ENCODE data around the gene NBPF6.
"Not testable (repeated sequence)": the region's sequence is repeated elsewhere in the genome, so short reads cannot be mapped to it uniquely, and the experiment has no call there.

The NBPF6 gene

GRCh38 chr1:108450043-108450442 lies at the start of gene NBPF6:
Gene NBPF6, plus strand, starts transcription at chr1:108450343. Its CDS starts 259 bp downstream, at chr1:108450602.
- not testable (repeated sequence) for DNase-seq (ENCODE audit: extremely low read depth, low read depth); H3K4me3 ChIP-seq (replicated peaks; ENCODE audit: low read depth, low read length)

GRCh38 chr1:108411098-108411833 lies 38.9 kb upstream of the NBPF6 start:
- H3K4me3 ChIP-seq (replicated peaks; ENCODE audit: low read depth, low read length); DNase-seq (ENCODE audit: extremely low read depth, low read depth): not testable (repeated sequence)

- not testable (repeated sequence) for DNase-seq (ENCODE audit: extremely low read depth, low read depth); H3K4me3 ChIP-seq (replicated peaks; ENCODE audit: low read depth, low read length)
Measured at GRCh38 chr1:108420129-108420528, 30.0 kb upstream of the NBPF6 start.

DNA sequence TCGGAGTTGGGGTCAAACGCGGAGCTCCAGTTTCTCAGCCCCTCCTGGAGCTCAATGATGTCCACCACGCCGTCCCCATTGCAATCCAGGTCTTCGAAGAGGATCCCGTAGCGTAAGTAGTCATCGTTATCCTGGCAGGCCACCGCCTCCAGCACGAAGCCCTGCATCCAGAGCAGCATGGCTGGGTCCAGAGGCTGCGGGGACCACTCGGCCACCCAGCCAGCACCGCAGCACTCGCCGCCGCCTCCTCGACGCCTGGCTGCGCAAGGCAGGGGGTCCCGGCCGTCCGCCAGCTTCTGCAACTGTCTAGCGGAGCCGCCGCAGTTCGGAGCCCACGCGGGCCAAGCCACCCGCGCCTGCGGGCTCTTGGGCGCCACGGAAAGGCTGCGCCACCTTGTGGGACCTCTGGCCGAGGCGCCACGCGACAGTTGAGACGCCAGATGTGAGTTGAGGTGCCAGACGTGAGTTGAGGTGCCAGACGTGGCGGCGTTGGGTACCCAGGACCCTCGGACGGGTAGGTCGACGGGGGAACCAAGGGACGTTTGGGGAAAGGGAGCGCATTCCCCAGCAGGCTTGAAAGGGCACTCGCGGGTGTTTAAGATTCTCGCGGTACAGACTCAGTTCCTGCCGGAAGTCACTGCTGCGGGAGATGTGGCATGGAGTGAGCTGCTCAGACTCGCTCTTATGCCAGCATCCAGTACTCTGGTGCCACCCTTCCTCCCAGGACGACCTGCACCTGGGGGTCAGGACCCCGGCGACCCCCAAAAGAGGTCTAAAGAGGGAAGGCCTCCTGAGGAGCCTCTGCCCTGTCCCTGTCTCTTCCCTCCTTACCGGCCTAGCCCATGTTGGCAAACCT lies 28.9 kb upstream of the NBPF6 start:
- not testable (repeated sequence) for DNase-seq (ENCODE audit: extremely low read depth, low read depth); H3K4me3 ChIP-seq (replicated peaks; ENCODE audit: low read depth, low read length)

- DNase-seq (ENCODE audit: extremely low read depth, low read depth); H3K4me3 ChIP-seq (replicated peaks; ENCODE audit: low read depth, low read length): not testable (repeated sequence)
Measured at GRCh38 chr1:108426877-108427276, 23.3 kb upstream of the NBPF6 start.

DNA sequence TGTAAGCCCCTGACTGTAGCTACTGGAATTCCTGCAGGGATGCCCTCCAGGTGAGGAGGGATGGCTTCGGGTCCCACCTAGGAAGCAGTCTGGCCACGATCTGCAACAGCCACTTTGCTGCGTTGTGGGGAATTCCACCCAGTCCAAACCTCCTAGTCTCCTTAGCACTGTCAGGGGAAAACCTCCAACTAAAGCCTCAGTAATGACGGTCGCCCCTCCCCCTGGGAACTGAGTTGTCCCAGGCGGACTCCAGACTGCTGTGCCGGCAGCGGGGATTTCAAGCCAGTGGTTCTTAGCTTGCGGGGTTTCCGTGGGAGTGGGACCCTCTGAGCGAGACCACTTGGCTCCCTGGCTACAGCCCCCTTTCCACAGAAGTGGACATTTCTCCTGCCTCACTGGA lies 18.1 kb upstream of the NBPF6 start:
- not testable (repeated sequence) for H3K4me3 ChIP-seq (replicated peaks; ENCODE audit: low read depth, low read length); DNase-seq (ENCODE audit: extremely low read depth, low read depth)

DNA sequence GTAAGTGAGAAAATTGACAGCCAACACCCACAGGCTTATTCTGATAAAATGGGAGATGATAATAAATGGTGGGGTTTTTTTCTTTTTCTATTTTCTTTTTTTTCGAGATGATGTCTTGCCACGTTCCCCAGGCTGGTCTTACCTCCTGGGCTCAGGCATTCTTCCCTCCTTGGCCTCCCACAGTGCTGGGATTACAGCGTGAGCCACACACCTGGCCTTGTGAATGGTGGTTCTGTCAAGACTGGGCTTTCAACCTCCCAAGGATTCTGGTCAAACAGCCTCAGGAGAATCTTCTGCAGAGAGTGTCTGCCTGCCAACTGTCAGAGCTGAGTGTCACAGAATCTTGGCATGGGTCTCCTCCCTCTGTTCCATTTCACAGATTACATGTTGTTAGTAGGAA lies 16.7 kb upstream of the NBPF6 start:
- H3K4me3 ChIP-seq (replicated peaks; ENCODE audit: low read depth, low read length); DNase-seq (ENCODE audit: extremely low read depth, low read depth): not testable (repeated sequence)

DNA sequence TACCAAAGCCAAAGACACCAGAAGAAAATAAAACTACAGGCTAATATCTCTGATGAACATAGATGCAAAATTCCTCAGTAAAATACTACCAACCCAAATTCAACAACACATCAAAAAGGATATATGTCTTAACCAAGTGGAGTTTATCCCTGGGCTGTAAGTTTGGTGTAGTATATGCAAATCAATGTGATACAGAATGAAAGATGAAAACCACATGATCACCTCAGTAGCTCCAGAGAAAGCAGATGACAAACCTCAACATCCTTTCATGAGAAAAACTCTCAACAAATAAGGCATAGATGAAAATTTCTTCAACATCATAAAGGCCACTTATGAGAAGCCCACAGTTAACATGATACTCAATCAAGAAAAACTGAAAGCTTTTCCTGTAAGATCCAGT lies 11.6 kb upstream of the NBPF6 start:
- H3K4me3 ChIP-seq (replicated peaks; ENCODE audit: low read depth, low read length); DNase-seq (ENCODE audit: extremely low read depth, low read depth): not testable (repeated sequence)

GRCh38 chr1:108454521-108454920 lies 4.4 kb downstream of the NBPF6 start:
- H3K4me3 ChIP-seq (replicated peaks; ENCODE audit: low read depth, low read length); DNase-seq (ENCODE audit: extremely low read depth, low read depth): not testable (repeated sequence)

GRCh38 chr1:108458661-108459060 lies 8.5 kb downstream of the NBPF6 start:
- not testable (repeated sequence) for H3K4me3 ChIP-seq (replicated peaks; ENCODE audit: low read depth, low read length); DNase-seq (ENCODE audit: extremely low read depth, low read depth)

DNA sequence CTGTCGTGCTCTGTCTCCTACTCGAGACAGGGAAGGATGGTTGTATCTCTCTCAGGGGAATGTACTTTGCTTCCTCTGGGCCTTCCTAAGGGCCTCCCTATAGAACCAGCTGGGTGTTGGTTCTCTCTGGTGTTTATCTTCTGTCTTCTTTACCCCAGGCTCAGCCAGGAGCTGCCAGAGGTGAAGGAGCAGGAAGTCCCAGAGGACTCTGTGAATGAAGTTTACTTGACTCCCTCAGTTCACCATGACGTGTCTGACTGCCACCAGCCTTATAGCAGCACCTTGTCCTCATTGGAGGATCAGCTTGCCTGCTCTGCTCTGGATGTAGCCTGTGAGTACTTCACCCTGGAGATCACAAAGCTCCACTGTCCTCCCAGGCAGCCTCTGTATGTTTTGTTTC lies 11.6 kb downstream of the NBPF6 start:
- not testable (repeated sequence) for H3K4me3 ChIP-seq (replicated peaks; ENCODE audit: low read depth, low read length); DNase-seq (ENCODE audit: extremely low read depth, low read depth)

DNA sequence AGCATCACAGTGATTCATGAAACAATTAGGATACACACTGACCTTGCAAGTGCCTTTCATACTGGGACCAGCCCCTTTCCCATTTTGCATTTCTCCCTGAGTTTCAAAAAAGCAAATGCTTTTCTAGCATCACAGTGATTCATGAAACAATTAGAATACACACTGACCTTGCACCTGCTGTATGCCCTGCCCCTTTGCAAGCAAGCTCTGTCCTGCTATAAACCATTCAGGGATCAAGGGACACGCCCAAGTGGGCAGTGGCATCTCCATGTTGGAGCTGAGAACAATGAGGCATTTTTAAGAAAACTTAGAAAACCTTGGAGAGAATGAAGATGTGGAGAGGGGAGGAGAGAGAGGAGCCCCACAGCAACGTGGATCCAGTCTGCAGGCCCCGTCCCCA lies 13.8 kb downstream of the NBPF6 start:
- not testable (repeated sequence) for DNase-seq (ENCODE audit: extremely low read depth, low read depth); H3K4me3 ChIP-seq (replicated peaks; ENCODE audit: low read depth, low read length)

DNA sequence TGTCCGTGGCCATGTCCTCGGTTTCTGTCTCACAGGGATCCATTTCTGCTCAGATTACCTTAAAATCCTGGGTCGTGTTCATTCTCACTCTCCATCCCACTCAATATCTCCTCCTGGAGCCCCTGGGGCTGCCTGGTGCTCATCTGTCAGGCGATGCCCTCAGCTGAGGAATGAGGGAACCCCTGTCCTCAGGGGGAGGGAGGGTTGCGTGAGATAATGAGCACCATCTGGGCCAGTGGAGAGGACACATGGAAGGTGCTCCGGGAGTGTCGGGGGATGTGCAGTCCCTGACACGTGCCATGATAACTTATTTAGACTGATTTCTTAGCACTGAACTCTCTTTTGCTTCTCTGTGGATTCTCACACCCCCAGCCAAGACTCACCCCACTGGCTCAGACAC lies 16.0 kb downstream of the NBPF6 start:
- DNase-seq (ENCODE audit: extremely low read depth, low read depth); H3K4me3 ChIP-seq (replicated peaks; ENCODE audit: low read depth, low read length): not testable (repeated sequence)

GRCh38 chr1:108467155-108467554 lies 17.0 kb downstream of the NBPF6 start:
- not testable (repeated sequence) for H3K4me3 ChIP-seq (replicated peaks; ENCODE audit: low read depth, low read length); DNase-seq (ENCODE audit: extremely low read depth, low read depth)

DNA sequence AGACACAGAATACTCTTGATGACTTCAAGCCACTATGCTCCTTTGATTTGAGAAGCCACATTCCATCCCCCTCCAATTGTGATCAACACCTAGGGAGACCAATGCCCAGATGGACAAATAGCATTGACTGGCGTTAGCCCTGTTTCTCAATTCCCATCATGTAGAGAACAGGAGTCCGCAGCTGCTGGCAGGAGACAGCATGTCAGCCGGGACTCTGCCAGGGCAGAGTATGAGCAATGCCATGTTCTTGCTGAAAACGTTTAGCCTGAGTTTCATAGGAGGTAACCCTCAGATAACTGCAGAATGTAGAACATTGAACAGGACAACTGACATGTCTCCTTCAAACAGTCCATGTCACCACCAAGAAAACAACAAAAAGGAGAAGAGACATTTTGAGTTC lies 20.6 kb downstream of the NBPF6 start:
- not testable (repeated sequence) for H3K4me3 ChIP-seq (replicated peaks; ENCODE audit: low read depth, low read length); DNase-seq (ENCODE audit: extremely low read depth, low read depth)

DNA sequence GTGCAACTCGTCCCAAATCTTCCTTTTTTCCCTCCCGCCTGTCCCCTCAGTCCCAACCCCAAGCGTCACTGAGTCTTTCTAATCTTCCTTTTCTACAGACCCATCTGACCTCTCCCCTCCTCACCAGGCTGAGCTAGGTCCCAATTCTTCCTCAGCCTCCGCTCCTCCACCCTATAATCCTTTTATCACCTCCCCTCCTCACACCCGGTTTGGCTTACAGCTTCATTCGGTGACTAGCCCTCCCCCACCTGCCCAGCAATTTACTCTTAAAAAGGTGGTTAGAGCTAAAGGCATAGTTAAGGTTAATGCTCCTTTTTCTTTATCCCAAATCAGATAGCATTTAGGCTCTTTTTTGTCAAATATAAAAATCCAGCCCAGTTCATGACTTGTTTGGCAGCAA lies 24.4 kb downstream of the NBPF6 start:
- not testable (repeated sequence) for H3K4me3 ChIP-seq (replicated peaks; ENCODE audit: low read depth, low read length); DNase-seq (ENCODE audit: extremely low read depth, low read depth)
